SU-DHL-6 (cell line): ENCODE results near the gene FOXR1.

Experiments
- EZH2phosphoT487 ChIP-seq: fragments of 200-600 bp; sonication (generic), shearing (Covaris generic); conservative IDR thresholded peaks from 2 replicates; pipeline ENCODE4 v1.6.1; 2018; ENCODE audit warnings: mild to moderate bottlenecking, antibody characterized with exemption, low read length, moderate library complexity, mixed read lengths
- TF ChIP-seq, protein P1 (sequence below): fragments of 200-600 bp; sonication (generic); IDR thresholded peaks from one replicate; pipeline ENCODE4 v1.5.1; 2017; ENCODE audit warnings: antibody characterized with exemption, mild to moderate bottlenecking, low read length, moderate library complexity; ENCODE audit not compliant: insufficient read depth, poor library complexity, severe bottlenecking

DNA sequence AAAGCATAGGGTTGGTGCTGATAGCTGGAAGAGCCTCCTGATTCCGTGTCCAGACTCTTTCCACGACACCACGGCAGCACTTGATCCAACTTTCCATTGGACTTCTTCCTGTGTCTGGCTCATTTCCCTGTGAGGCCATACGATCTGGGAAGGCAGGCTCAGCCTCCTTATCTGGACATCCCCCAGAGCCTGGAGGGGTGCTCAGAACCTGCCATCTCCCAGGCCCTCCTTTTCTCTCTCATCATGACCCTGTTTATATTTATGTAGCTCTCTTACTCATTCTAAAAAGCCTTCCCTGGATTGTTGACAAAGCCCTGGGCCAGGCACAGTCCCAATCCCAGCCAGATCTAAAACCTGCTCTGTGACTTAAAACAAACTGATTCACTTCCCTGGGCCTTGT is 38.1 kb upstream of the FOXR1 start:
- TF ChIP-seq, protein P1, sequence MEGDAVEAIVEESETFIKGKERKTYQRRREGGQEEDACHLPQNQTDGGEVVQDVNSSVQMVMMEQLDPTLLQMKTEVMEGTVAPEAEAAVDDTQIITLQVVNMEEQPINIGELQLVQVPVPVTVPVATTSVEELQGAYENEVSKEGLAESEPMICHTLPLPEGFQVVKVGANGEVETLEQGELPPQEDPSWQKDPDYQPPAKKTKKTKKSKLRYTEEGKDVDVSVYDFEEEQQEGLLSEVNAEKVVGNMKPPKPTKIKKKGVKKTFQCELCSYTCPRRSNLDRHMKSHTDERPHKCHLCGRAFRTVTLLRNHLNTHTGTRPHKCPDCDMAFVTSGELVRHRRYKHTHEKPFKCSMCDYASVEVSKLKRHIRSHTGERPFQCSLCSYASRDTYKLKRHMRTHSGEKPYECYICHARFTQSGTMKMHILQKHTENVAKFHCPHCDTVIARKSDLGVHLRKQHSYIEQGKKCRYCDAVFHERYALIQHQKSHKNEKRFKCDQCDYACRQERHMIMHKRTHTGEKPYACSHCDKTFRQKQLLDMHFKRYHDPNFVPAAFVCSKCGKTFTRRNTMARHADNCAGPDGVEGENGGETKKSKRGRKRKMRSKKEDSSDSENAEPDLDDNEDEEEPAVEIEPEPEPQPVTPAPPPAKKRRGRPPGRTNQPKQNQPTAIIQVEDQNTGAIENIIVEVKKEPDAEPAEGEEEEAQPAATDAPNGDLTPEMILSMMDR, result no peak
- TF ChIP-seq EZH2phosphoT487, result no peak
